ENCODE results near the gene HTATSF1. TPM values are rescaled to one million over a fixed set of nuclear protein-coding genes. Genes with fewer than 3 reads are reported as not detected.

Gene HTATSF1
- total and polyA plus RNA-seq, 9 of the 15 experiments (the other 6 are each of a cell fraction or from before 2014, with no cell fraction given): 2.6 to 87.7 (median 42.2) TPM

DNA sequence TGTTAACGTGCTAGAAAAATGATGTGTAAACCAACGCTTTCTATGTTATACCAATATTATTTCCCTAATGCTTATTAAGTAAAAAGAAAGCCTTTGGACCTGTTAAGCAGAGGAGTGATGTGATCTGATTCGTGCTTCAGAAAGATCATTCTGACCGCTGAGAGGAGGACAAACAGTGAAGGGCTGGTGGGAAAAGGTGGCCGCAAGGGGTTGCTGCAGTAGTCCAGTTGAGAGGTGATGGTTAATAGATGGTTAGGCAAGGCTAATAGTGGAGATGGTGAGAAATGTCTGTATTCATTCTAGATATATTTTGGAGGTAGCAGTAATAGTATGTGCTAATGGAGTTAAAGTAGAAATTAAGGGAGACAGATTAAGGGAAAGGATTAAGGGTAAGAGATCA is 21.7 kb downstream of the HTATSF1 start (continued):
- TF ChIP-seq, protein P1, sequence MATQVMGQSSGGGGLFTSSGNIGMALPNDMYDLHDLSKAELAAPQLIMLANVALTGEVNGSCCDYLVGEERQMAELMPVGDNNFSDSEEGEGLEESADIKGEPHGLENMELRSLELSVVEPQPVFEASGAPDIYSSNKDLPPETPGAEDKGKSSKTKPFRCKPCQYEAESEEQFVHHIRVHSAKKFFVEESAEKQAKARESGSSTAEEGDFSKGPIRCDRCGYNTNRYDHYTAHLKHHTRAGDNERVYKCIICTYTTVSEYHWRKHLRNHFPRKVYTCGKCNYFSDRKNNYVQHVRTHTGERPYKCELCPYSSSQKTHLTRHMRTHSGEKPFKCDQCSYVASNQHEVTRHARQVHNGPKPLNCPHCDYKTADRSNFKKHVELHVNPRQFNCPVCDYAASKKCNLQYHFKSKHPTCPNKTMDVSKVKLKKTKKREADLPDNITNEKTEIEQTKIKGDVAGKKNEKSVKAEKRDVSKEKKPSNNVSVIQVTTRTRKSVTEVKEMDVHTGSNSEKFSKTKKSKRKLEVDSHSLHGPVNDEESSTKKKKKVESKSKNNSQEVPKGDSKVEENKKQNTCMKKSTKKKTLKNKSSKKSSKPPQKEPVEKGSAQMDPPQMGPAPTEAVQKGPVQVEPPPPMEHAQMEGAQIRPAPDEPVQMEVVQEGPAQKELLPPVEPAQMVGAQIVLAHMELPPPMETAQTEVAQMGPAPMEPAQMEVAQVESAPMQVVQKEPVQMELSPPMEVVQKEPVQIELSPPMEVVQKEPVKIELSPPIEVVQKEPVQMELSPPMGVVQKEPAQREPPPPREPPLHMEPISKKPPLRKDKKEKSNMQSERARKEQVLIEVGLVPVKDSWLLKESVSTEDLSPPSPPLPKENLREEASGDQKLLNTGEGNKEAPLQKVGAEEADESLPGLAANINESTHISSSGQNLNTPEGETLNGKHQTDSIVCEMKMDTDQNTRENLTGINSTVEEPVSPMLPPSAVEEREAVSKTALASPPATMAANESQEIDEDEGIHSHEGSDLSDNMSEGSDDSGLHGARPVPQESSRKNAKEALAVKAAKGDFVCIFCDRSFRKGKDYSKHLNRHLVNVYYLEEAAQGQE (IDR thresholded peaks at IDR 0.05; ENCODE audit: borderline replicate concordance): 0 out of 2 replicates have a peak, but pooled peaks have one; percentile 13
- TF ChIP-seq, protein P1 (CRISPR knock-in tag; IDR thresholded peaks at IDR 0.05; ENCODE audit: low read depth): no peak
- TF ChIP-seq DEAF1 (CRISPR knock-in tag; IDR thresholded peaks at IDR 0.05): 0 out of 2 replicates have a peak, but pooled peaks have one; percentile 14

Data from K562 (cell line).